IPS-NIHi7 (cell line): ENCODE data around the gene PECR.

ENCODE experiments used
- DNase-seq: peaks from one replicate; pipeline ENCODE4 v3.0.0; 2012; ENCODE audit warnings: mixed read lengths; ENCODE audit errors: extremely low spot score

PECR gene

GRCh38 chr2:216081487-216082116 is at the start of gene PECR, which contains the start of gene TMEM169:
TSS of gene PECR (minus strand) at chr2:216081809. CDS start at chr2:216081741, 68 bp downstream.
TSS of gene TMEM169 (plus strand) at chr2:216081919. CDS start at chr2:216095964, 14,045 bp downstream.
- DNase-seq, result peak; percentile 96

- no peak for DNase-seq
Measured at GRCh38 chr2:216130346-216130971, 48.9 kb upstream of the PECR start.

- DNase-seq, result no peak
Measured at GRCh38 chr2:216126943-216127342, 45.3 kb upstream of the PECR start.

- DNase-seq, result no peak
Measured at GRCh38 chr2:216121255-216121654, 39.6 kb upstream of the PECR start.

GRCh38 chr2:216119986-216120385 is 38.4 kb upstream of the PECR start:
- no peak for DNase-seq

- DNase-seq, result no peak
Measured at GRCh38 chr2:216119146-216119545, 37.5 kb upstream of the PECR start.

GRCh38 chr2:216118474-216118873 is 36.9 kb upstream of the PECR start:
- no peak for DNase-seq

- no peak for DNase-seq
Measured at GRCh38 chr2:216117561-216118340, 36.1 kb upstream of the PECR start.

GRCh38 chr2:216116418-216116817 is 34.8 kb upstream of the PECR start:
- DNase-seq, result no peak

GRCh38 chr2:216114714-216115531 is 33.3 kb upstream of the PECR start:
- DNase-seq, result peak; percentile 98

- no peak for DNase-seq
Measured at GRCh38 chr2:216114382-216114713, 32.7 kb upstream of the PECR start.

- no peak for DNase-seq
Measured at GRCh38 chr2:216113572-216113971, 32.0 kb upstream of the PECR start.

GRCh38 chr2:216112926-216113325 is 31.3 kb upstream of the PECR start:
- no peak for DNase-seq

- no peak for DNase-seq
Measured at GRCh38 chr2:216111122-216111521, 29.5 kb upstream of the PECR start.

GRCh38 chr2:216110620-216111019 is 29.0 kb upstream of the PECR start:
- no peak for DNase-seq

GRCh38 chr2:216109962-216110614 is 28.5 kb upstream of the PECR start:
- DNase-seq, result no peak

GRCh38 chr2:216108967-216109921 is 27.6 kb upstream of the PECR start, which contains the start of gene XRCC5:
TSS of gene XRCC5 (plus strand) at chr2:216109348. CDS start at chr2:216109437, 89 bp downstream.
- DNase-seq, result peak; percentile 92

- peak; percentile 22 for DNase-seq
Measured at GRCh38 chr2:216108310-216108966, 26.8 kb upstream of the PECR start.

GRCh38 chr2:216107760-216108159 is 26.2 kb upstream of the PECR start:
- DNase-seq, result peak; percentile 56

- no peak for DNase-seq
Measured at GRCh38 chr2:216107320-216107719, 25.7 kb upstream of the PECR start.
